GM18498 (cell line): ENCODE data around the gene IL17A.
"Not testable (repeated sequence)": the region's sequence is repeated elsewhere in the genome, so short reads cannot be mapped to it uniquely, and the experiment has no call there.

ENCODE experiments used
- ATAC-seq: cut with Tn5 transposase; IDR thresholded peaks from one replicate; pipeline ENCODE4 v1.9.1; 2021; ENCODE audit warnings: mild to moderate bottlenecking, moderate library complexity; ENCODE audit not compliant: unreplicated experiment

The IL17A gene

DNA sequence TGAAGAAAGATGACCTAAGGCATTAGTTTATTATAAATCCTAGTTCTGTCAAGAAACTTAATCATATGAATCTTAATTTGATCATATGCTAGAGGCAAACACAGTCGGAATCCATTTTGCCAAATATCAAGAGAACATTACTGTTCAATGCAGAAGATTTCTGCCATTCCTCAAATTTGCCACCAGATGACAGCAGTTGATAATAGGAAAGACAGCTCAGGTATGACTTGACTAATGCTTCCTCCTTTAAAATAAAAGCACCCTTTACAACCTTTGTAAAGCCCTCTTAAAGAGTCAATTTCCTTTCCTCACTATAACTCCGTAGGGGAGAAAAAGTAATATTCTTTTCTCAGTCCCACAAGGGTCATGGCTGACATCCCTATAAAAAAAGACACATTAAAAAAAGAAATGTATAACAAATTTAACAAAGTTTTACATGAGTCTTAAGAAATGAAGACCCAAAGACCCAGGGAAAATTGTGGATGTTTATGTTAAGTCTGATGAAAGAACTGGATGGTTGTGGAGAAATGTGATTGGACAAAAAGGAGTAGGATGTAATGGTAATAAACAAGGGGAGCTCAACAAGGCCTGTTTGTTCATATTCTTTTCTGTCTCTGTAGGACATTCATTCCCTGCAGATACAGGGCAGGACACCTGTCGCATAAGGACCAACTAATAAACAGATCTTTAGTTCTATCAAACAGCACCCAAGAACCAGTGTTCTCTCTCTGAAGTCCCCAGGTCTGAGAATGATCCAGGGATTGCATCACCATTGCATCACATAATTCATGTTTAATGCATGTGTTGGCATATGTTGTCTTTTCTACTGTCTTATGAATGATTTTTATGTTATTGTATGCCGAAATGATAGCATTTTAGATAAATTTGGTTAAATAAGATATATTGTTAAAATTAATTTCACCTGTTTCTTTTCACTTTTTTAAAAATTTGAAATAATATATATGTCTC is 23.0 kb upstream of the IL17A start:
- peak; percentile 64 for ATAC-seq

DNA sequence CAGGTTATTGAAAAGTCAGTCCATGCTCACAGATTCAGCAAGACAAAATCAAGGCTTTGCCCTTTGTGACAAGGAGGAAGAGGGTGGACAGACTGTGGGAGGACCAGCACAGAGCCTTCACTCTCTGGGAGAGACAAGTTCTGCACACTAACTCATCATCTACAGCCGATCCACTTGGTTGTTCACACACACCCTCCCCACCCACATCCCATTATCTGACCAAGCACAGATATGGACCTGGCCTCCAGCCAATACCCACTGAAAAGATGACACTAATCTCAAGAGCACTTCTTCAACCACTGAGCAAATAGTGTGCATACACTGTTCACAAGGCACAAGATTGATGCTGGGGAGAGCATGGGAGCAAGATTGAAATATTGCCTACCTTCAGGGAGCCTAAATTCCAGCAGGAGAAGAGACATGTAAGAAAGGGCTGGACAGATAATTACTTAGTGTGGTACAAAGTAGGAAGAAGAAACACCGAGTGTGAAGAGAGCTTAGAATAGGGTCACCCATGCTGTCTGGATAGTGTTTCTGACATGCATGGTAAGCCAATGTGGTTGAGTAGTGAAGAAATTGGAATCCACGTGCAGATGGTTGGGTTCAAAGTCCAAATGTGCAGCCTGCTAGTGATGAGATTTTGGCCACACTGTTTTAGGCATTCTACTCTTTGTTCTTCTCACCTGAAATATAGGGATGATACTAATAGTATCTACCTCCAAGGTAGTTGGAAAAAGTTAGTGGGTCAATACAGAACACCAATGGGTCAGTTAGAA is 21.7 kb upstream of the IL17A start:
- ATAC-seq, result no peak

DNA sequence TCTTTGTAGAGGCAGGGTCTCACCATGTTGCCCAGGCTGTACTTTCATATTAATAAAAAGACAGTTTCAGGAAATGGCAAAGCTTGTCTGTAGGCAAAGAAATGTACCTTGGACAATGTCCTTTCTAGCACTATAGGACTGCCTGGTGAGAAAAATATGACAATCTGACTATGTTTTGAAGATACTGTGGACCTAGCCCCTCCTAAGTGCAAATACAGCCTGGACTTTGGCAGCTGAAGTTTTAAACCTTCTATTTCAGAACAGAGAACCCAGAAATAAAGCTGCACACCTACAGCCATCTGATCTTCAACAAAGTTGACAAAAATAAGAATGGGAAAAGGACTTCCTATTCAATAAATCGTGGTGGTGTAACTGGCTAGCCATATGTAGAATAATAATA is 18.9 kb upstream of the IL17A start:
- no peak for ATAC-seq

DNA sequence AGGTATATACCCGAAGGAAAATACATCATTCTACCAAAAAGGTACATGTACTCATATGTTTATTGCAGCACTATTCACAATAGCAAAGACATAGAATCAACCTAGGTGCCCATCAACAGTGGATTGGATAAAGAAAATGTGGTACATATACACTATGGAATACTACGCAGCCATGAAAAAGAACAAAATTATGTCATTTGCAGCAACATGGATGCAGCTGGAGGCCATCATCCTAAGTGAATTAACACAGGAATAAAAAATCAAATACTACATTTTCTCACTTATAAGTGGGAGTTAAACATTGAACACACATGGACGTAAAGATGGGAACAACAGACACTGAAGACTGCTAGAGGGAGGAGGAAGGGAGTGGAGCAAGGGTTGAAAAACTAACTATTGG is 17.8 kb upstream of the IL17A start:
- not testable (repeated sequence) for ATAC-seq

DNA sequence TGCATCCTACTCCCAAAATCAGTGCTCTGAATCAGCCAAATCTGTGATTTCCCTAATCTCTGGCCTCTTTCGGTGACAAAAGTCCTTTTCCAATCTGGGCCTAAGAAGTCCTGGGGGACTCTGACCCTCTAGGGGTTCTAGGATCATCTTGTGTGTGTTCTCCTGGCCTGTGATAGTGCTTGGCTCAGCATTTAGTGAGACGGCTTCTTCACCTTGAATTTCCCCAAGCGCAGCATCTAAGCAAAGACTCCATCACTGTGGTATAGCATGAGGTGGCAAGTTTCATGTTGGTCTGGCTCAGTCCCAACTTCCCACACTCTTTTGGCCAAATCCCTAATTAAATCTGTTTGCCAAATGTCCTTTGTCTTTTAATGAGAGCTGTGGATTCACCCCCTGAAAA is 12.1 kb upstream of the IL17A start:
- ATAC-seq, result no peak

DNA sequence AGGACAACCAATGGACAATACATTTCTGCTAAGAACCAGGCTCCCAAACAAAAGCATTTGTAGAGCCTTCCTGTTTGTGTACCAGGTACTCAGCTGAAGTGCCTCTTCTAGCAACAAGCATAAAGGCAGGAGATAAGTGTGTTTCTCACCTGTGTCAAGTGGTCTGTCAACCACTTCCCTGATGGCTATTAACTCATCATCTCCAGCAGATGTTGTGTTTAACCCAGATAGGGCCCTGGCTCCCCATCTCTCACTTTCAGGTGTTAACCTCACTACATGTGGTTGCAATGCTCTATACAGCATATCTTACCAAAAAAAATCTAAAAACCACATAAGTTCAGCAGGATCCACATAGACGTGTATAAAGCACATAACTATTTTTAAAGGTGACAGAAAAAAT is 9.6 kb upstream of the IL17A start:
- ATAC-seq, result peak; percentile 87

DNA sequence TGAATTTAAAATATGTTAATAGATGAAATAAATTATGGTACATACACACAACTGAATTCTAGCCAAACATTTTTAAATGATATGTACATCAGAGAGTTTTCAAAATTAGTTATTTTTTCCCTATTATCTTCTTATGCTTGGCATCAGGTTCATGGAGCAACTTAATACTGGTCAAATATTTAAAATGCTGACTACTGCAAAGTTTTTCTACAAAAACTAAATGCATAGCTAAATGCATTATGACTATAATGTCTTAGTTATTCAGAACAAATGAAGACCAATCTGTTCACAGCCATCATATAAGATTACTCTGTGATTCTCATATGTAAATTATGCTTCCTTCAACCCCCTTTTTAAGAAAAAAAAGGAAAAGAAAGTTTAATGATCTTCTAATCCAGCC is 8.2 kb upstream of the IL17A start:
- ATAC-seq, result no peak

DNA sequence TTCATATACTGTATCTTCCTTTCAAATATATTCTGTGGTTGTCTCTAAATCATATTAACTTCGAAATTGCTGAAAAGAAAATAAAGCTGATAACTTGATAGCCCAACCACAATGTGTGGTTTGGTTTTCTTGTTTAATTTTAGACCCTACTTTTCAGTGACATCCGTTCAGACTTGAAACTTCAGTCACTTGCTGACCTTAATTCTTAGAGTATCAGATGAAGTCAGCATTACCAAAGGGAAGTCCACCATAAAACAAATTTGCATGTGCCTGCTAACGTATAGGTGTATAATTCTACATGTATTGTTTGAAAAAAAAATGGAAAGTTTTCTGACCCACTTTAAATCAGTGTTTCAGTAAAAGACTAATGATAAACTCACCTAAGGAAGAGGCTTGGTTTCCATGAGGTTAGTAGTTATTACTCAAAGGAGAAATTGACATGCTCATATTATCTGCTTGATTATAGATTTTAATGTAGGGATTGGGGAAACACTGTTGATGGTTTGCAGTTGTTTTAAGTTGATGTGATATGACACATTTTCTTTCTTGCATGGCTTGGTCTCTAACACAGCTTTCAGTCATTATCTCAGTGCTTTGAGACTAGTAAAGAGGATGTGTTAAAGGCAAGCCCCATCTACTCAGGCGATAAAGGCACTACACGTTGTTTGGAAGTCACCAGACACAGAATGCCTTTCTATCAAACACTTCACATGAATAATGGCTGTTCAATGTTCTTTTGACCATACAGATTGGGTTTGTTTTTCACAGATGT is 5.2 kb upstream of the IL17A start:
- peak; percentile 74 for ATAC-seq

DNA sequence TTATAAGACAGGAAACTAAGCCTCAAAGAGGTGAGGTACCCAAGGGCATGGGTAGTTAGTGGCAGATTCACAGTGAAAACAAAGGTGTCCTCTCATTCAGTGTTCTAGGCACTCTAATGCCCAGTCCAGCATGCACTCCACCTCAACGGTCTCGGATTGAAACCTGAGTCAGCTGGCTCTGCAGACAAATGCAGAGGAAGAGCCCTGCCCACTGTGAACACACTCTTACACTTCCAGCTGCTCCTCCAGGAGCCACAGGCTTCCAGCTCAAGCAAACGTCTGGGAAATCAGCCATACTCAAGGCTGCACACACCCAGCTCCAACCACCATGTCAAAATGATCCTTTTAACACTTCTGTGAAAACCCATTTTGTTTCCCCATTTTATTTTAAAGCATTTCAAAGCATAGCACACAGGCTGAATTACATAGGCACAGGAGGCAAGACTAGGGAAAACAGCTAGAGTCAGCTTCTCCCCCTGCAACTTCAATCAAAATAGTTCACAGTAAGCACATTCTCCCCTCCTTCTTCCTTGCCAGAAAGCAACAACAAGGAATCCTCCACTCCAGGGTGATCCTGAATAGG is 3.0 kb upstream of the IL17A start:
- no peak for ATAC-seq

DNA sequence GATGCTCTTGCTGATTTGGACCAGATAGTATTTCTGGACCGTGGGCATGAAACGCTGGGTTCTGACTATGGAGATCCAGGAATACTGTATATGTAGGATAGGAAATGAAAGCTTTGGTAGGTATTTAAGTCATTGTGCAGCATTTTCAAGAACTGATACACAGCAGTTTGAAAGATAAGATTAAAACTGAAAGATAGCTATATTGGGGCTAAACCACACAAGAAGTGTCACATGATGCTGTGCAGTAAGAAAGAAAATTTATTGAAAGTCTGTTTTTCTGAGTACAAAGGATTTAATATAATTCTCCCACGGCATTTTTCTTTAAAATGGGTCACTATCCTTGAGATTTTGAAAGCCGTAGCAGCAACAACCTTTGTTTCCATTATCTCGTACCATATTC is 305 bp downstream of the IL17A start:
- ATAC-seq, result peak; percentile 88

DNA sequence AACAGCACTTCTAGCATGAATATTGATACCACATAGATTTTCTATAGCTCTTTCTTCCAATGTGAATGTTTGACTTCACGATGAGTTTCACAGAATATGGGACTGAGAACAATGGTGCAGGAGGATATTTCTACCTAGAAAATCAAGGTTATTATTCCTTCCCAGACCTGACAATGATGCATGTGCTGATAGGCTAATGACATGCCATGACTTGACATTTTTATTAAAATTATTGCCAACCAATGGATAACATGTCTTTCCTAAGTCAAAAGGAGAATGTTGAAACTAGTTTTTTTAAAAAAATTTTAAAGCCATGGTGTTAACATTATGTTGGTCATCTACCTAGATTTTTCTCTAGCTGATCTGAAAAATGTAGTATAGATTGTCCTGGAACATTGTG is 923 bp downstream of the IL17A start:
- ATAC-seq, result no peak

DNA sequence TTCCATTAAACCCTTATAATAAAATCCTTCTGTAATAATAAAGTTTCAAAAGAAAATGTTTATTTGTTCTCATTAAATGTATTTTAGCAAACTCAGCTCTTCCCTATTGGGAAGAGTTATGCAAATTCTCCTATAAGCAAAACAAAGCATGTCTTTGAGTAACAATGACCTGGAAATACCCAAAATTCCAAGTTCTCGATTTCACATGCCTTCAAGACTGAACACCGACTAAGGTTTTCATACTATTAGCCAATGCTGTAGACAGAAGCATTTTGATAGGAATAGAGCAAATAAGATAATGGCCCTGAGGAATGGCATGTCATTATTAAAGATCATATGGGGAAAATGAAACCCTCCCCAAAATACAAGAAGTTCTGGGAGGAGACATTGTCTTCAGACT is 3.8 kb downstream of the IL17A start:
- ATAC-seq, result no peak

DNA sequence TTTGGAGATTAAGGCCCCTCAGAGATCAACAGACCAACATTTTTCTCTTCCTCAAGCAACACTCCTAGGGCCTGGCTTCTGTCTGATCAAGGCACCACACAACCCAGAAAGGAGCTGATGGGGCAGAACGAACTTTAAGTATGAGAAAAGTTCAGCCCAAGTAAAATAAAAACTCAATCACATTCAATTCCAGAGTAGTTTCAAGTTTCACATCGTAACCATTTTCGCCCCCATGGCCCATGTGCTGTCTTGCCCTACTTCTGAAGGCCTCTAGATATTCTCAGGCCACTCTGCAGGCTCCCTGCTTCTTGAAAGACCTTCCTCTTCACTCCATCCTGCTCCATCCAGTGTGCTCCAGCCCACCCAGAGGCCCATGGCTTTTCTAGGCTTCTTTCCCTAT is 4.2 kb downstream of the IL17A start:
- no peak for ATAC-seq

DNA sequence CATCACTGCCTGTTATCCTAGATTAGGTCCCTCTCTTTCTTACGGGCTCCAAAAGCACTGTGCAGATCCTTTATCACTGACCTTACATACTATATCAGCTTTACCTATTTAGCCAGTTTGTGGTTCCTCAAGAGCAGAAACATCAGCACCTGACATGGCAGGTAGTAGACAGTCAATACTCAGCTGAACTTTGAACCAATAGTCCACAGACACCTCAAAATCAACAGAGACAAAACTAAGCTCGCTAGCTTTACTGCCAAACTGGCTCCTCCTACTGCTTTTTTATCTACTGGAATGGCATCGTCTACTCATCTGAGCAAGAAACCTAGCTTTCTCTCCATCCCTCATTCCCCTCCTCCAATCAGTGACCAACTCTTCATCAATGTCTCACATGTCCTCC is 5.6 kb downstream of the IL17A start:
- no peak for ATAC-seq

DNA sequence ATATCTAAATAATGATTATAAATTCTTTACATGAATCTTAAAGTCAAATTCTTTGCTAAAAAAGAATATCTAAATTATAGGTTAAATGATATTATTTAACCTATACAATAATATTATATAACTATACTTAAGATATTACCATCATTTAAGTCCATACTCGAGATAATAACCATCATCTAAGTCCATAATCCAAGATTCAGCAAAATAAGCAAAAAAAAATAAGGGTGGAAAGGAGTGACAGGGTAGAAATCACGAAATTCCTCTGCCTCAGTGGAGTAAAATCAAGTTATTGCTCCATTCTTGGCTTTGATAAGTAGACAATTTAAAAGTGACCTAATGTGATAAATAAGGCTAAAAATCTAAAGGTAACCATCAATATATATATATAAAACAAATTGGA is 9.7 kb downstream of the IL17A start:
- ATAC-seq, result no peak

DNA sequence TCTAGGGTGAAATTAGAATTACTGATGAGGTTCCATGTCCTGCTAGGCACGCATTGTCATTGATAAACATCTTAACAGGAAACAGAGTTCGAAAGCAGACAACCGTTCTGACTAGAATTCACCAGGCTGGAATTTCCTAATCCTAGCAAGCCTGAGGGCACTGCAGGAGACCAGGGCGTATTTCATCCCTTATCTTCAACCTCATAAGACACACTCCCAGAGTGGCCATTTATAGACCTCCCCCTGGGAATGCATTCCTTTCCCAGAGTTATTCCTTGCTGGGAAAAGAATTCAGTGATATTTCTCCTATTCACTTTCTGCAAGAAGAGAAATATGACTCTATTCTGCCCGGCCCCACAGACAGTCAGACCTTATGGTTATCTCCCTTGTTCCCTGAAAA is 13.9 kb downstream of the IL17A start:
- not testable (repeated sequence) for ATAC-seq

DNA sequence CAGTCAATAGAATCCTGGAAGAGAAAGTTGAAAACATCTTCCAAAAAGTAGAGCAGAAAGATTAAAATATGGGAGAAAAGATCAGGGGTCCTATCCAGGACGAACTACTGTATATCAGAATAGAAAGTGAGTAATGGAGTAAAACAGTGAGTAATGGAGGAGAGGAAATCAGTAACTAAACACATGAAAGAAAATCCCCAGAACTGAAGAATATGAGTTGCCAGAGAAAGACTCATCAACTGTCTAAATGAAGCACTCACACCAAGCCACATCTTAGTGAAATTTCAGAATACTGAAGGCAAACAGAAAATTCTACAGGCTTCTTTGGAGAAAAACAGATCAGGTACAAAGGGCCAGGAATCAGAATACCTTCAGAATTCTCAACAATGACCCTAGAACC is 14.9 kb downstream of the IL17A start:
- no peak for ATAC-seq

DNA sequence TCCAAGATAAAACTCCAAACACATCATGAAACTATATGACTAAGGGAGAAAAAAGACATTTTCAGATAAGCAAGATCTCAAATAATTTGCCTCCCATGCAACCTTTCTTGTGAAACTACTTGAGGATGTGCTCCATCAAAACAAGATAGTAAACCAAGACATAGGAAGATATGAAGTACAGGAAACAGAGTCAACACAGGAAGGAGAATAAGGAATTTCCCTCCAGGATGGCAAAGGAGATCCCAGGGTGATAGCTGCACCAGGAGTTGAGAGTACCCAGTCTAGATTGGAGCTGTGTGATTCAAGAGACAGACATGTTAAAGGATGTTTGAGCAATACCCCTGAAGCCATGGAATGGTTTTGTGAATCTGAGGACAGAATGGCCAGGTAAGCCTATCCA is 15.3 kb downstream of the IL17A start:
- no peak for ATAC-seq

DNA sequence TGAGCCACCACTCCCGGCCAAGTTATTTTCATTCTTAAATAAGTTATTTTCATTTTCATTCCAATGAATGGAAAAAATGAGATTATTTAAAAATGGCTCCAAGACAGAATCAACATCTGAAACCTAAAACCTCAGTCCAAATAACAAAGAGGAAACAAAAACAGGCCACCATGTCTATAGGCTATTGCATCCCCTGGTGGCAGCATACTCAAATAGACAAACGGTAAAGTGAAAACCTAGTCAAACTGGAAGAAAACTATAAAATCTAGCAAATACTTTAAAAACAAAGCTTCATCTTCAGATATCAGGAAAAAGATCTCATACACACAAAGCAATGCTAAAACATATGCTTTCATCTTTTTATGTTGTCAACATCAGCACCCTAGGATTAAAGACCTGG is 20.9 kb downstream of the IL17A start:
- no peak for ATAC-seq

DNA sequence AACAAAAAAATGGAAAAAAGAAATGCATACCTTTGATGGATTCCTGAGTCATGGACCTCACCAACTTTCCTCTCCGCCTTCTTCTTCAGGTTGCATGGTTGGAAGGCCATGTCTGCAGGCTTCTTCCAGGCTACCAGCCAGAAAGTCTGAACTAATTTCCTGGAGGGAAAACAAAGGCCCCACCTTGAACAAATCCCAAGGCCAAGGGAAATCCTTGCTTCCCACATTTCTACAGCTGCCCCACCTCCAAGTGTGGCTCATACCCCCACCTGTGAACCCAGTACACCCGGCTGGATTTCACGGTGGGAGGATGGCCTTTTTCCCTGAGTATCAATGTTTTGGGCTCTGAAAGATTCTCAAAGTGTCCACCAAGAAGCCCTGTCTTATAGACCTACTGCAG is 22.4 kb downstream of the IL17A start:
- no peak for ATAC-seq

DNA sequence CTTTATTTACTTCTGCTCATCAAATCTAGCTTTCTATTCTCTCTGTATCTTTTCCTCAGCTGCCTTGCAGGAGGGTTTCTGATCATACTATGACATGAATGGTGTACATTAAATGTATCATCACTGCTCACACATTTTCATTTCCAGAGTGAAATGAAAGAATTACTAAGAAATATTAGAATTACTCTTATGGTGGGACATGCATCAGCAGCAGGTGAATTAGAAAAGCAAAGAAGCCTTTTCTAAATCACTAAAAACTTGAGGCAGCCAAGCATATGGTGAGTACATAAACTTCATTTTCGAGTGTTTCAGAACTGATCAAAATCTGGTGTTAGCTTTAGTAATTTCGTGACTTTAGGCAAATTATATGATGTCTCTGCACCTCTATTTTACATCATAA is 23.6 kb downstream of the IL17A start:
- peak; percentile 39 for ATAC-seq
